ENCODE measurements around the gene ARHGEF17. TPM values are rescaled to one million over a fixed set of nuclear protein-coding genes. Genes with fewer than 3 reads are reported as not detected.

Gene ARHGEF17
- total and polyA plus RNA-seq, 2 of the 13 experiments (the other 11 are each of a cell fraction or from before 2014, with no cell fraction given), result 10.7 to 28.8 TPM

GRCh38 chr11:73271936-73272679 lies 36.0 kb upstream of the ARHGEF17 start, which contains the start of gene P2RY6 (continued):
- TF ChIP-seq ZBTB42 (CRISPR knock-in tag; IDR thresholded peaks at IDR 0.05), result no peak
- TF ChIP-seq ZNF687 (CRISPR knock-in tag; IDR thresholded peaks at IDR 0.05), result peak; percentile 19; the same call in 1 of the 2 replicates
- no peak for TF ChIP-seq ZNF567 (CRISPR knock-in tag; IDR thresholded peaks at IDR 0.05; ENCODE audit: borderline replicate concordance)
- no peak for TF ChIP-seq ZNF710 (CRISPR knock-in tag; IDR thresholded peaks at IDR 0.05; ENCODE audit: borderline replicate concordance)
- peak; percentile 22; the same call in 1 of the 2 replicates for TF ChIP-seq HIC2 (CRISPR knock-in tag; IDR thresholded peaks at IDR 0.05; ENCODE audit: low read depth)
- TF ChIP-seq MYC (CRISPR knock-in tag; IDR thresholded peaks at IDR 0.05; ENCODE audit: borderline replicate concordance), result no peak
- peak; percentile 80 to 90 for TF ChIP-seq MAFK (conservative IDR thresholded peaks at IDR 0.05 in 1 of 2, IDR thresholded peaks at IDR 0.05 in 1 of 2; ENCODE audit: low read length in 2 of 2)
- TF ChIP-seq FOXA1 (IDR thresholded peaks at IDR 0.05), result peak; percentile 49; the same call in 1 of the 2 replicates
- peak; percentile 91 for TF ChIP-seq FOXA1 (CRISPR knock-in tag; IDR thresholded peaks at IDR 0.05)
- TF ChIP-seq ZBTB38 (CRISPR knock-in tag; IDR thresholded peaks at IDR 0.05), result no peak
- TF ChIP-seq ZMAT5 (CRISPR knock-in tag; IDR thresholded peaks at IDR 0.05; ENCODE audit: borderline replicate concordance, low read depth), result no peak
- no peak for TF ChIP-seq ZNF879 (CRISPR knock-in tag; IDR thresholded peaks at IDR 0.05)
- TF ChIP-seq ZNF282 (IDR thresholded peaks at IDR 0.05; ENCODE audit: partially characterized antibody), result no peak
- no peak for TF ChIP-seq ZNF335 (CRISPR knock-in tag; IDR thresholded peaks at IDR 0.05)
- TF ChIP-seq ZNF414 (CRISPR knock-in tag; IDR thresholded peaks at IDR 0.05), result no peak
- TF ChIP-seq HNRNPK (IDR thresholded peaks at IDR 0.05; ENCODE audit: low read depth, low read length, poor library complexity, severe bottlenecking), result no peak
- no peak for TF ChIP-seq ZNF574 (CRISPR knock-in tag; IDR thresholded peaks at IDR 0.05)

Measured in HepG2 (cell line).